ENCODE measurements around the gene C10orf53.
A peak's percentile ranks its signal among the peaks of the same experiment; 100 is the strongest.
"Not testable (repeated sequence)": the region's sequence is repeated elsewhere in the genome, so short reads cannot be mapped to it uniquely, and the experiment has no call there.

The C10orf53 gene

DNA sequence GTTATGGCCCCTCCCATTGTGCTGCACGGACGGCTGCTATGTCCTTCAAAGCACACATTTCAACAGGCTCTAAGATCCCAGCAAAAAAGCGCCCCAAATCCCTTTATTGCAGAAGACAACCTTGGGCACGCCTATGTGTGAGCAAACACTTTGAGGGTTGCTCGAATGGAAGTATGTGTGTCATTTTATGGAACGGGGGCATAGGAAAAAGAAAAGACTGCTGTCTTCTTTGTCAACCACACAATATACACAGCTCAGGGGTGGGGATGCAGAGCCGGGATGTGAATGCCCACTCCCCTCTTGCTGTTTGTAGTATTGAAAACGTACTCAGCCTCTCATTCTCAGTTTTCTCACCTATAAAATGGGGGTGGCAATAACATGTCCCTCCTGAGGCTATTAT, 32.0 kb downstream of the C10orf53 start:
- H3K36me3 ChIP-seq = no peaks in the 10 kb centered on the region
- TF ChIP-seq Cebpa-rat (IDR thresholded peaks at IDR 0.05) = no peak
- no peaks in the 10 kb centered on the region for H4K20me1 ChIP-seq
- H3K27ac ChIP-seq = no peak overlapping the region
- no peaks in the 10 kb centered on the region for H3K27me3 ChIP-seq
- H3K4me2 ChIP-seq = no peak overlapping the region
- H3K4me3 ChIP-seq = no peak overlapping the region
- no peaks in the 10 kb centered on the region for H3K4me1 ChIP-seq
- H3K9ac ChIP-seq = no peak overlapping the region
- H3K9me3 ChIP-seq (replicated peaks in 1 of 11) = peaks cover 9 to 23% (median 20%) of the 10 kb centered on the region in 11 experiments; a peak in 19 of 22 replicates

- H3K36me3 ChIP-seq = no peaks in the 10 kb centered on the region
- H3K4me3 ChIP-seq = no peak overlapping the region
- H4K20me1 ChIP-seq = no peaks in the 10 kb centered on the region
- no peaks in the 10 kb centered on the region for H3K27me3 ChIP-seq
- H3K9ac ChIP-seq = no peak overlapping the region
- no peaks in the 10 kb centered on the region for H3K4me1 ChIP-seq
- no peak overlapping the region for H3K27ac ChIP-seq
- H3K4me2 ChIP-seq = no peak overlapping the region
- TF ChIP-seq Cebpa-rat (IDR thresholded peaks at IDR 0.05) = no peak
- H3K9me3 ChIP-seq (replicated peaks in 1 of 11) = peaks cover 9 to 23% (median 20%) of the 10 kb centered on the region in 11 experiments; a peak in 19 of 22 replicates
These were observed 33.8 kb downstream of the C10orf53 start for GRCh38 chr10:49713266-49713665.

DNA sequence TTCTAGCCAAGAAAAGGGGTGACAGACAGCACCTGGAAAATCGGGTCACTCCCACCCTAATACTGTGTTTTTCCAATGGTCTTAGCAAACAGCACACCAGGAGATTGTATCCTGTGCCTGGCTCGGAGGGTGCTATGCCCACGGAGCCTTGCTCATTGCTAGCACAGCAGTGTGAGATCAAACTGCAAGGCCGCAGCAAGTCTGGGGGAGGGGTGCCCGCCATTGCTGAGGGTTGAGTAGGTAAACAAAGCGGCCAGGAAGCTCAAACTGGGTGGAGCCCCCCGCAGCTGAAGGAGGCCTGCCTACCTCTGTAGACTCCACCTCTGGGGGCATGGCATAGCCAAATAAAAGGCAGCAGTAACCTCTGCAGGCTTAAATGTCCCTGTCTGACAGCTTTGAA, 35.7 kb downstream of the C10orf53 start:
- not testable (repeated sequence) for H3K27ac ChIP-seq, H3K9ac ChIP-seq, H3K4me2 ChIP-seq, H3K27me3 ChIP-seq, H3K36me3 ChIP-seq, H3K4me1 ChIP-seq, H3K4me3 ChIP-seq, H4K20me1 ChIP-seq
- peaks cover 9 to 23% (median 20%) of the 10 kb centered on the region in 11 experiments; a peak in 19 of 22 replicates for H3K9me3 ChIP-seq (replicated peaks in 1 of 11)

- H3K4me2 ChIP-seq = no peak overlapping the region
These were observed 47.1 kb downstream of the C10orf53 start for GRCh38 chr10:49726593-49726992.

GRCh38 chr10:49733866-49734265, 54.4 kb downstream of the C10orf53 start:
- Histone ChIP-seq H3K4me3 (no peak overlapping the region), H3K36me3 (no peaks in the 10 kb centered on the region), H3K4me2 (no peak overlapping the region), H3K27ac (no peak overlapping the region), H3K4me1 (peaks cover 0 to 13% (median 8%) of the 10 kb centered on the region in 10 experiments; a peak in 7 of 20 replicates), H4K20me1 (no peaks in the 10 kb centered on the region; a peak in 1 of 22 replicates), H3K9ac (no peak overlapping the region), H3K9me3 (replicated peaks in 1 of 11) (no peaks in the 10 kb centered on the region), H3K27me3 (no peaks in the 10 kb centered on the region)
- TF ChIP-seq Cebpa-rat (IDR thresholded peaks at IDR 0.05) = no peak

More at GRCh38 chr10:49726593-49726992, 47.1 kb downstream of the C10orf53 start:
- Histone ChIP-seq H3K27me3 (no peaks in the 10 kb centered on the region), H3K27ac (no peak overlapping the region), H3K4me3 (no peak overlapping the region), H3K9me3 (replicated peaks in 1 of 11) (peaks cover 14 to 24% (median 18%) of the 10 kb centered on the region in 11 experiments), H3K36me3 (0 out of 22 replicates have a peak, but pooled peaks cover 0 to 3% (median 0%) of the 10 kb centered on the region in 11 experiments), H4K20me1 (no peaks in the 10 kb centered on the region), H3K9ac (no peak overlapping the region), H3K4me1 (no peaks in the 10 kb centered on the region)
- TF ChIP-seq Cebpa-rat (IDR thresholded peaks at IDR 0.05) = no peak

DNA sequence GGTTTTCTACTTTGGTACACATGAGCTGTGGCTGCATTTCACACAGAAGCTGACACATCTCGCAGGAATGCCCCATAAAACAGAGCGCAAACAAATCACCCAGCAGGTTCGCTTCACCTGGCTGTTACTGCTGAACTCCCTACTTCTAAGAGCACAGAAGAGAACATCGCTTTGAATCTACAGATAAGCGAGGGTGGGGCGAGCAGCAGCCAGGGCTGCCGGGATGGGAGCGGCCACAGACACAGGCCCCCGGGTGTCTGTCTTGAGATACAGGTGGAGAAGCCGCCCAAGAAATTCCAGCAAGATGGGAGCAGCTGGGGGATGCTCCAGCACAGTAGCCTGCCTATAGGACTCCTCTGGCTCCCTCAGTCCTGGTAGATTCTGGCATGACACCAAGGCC, 55.2 kb downstream of the C10orf53 start:
- H3K4me2 ChIP-seq = no peak overlapping the region
- no peaks in the 10 kb centered on the region for H3K36me3 ChIP-seq
- H4K20me1 ChIP-seq = peaks cover 0 to 4% (median 0%) of the 10 kb centered on the region in 11 experiments; a peak in 1 of 22 replicates
- no peaks in the 10 kb centered on the region for H3K9me3 ChIP-seq (replicated peaks in 1 of 11)
- no peaks in the 10 kb centered on the region for H3K27me3 ChIP-seq
- H3K4me3 ChIP-seq = no peak overlapping the region
- no peak overlapping the region for H3K27ac ChIP-seq
- H3K9ac ChIP-seq = no peak overlapping the region
- H3K4me1 ChIP-seq = peaks cover 0 to 13% (median 8%) of the 10 kb centered on the region in 10 experiments; a peak in 7 of 20 replicates
- no peak for TF ChIP-seq Cebpa-rat (IDR thresholded peaks at IDR 0.05)

DNA sequence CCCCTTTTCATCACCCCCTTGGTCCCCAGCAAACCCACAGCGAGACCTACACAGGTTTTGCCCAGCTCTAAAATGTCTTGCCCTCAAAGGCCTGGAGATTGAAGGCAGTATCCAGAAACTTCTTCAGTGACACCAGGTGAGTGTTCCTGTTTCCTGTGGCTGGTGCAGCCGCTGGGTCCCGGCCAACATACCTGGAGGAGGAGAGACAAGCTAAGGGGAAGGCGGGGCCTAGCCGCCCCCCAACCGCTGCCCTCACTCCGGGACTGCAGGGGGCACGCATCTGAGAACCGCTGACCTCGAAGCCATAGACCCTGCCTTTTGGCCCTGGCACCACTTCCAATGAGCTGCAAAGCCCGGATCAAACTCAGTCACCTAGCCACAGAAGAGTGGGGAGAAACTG, 55.7 kb downstream of the C10orf53 start:
- Histone ChIP-seq H3K27ac (no peak overlapping the region), H3K36me3 (no peaks in the 10 kb centered on the region), H4K20me1 (peaks cover 0 to 7% (median 0%) of the 10 kb centered on the region in 11 experiments; a peak in 1 of 22 replicates)

GRCh38 chr10:49735848-49736563, 56.6 kb downstream of the C10orf53 start:
- no peaks in the 10 kb centered on the region for H3K9me3 ChIP-seq (replicated peaks in 1 of 11)
- no peak overlapping the region for H3K4me3 ChIP-seq
- H3K4me1 ChIP-seq = peaks cover 0 to 13% (median 8%) of the 10 kb centered on the region in 10 experiments; a peak in 7 of 20 replicates
- H4K20me1 ChIP-seq = peaks cover 0 to 7% (median 0%) of the 10 kb centered on the region in 11 experiments; a peak in 2 of 22 replicates
- TF ChIP-seq Cebpa-rat (IDR thresholded peaks at IDR 0.05) = no peak
- no peak overlapping the region for H3K9ac ChIP-seq
- H3K36me3 ChIP-seq = no peaks in the 10 kb centered on the region
- H3K4me2 ChIP-seq = no peak overlapping the region
- H3K27ac ChIP-seq = no peak overlapping the region
- H3K27me3 ChIP-seq = no peaks in the 10 kb centered on the region

More for the DNA sequence above, 55.7 kb downstream of the C10orf53 start:
- no peak overlapping the region for H3K4me2 ChIP-seq
- H3K9me3 ChIP-seq (replicated peaks in 1 of 11) = no peaks in the 10 kb centered on the region
- no peak overlapping the region for H3K4me3 ChIP-seq
- no peak overlapping the region for H3K9ac ChIP-seq
- H3K4me1 ChIP-seq = peaks cover 0 to 13% (median 8%) of the 10 kb centered on the region in 10 experiments; a peak in 7 of 20 replicates
- H3K27me3 ChIP-seq = no peaks in the 10 kb centered on the region
- TF ChIP-seq Cebpa-rat (IDR thresholded peaks at IDR 0.05) = no peak

GRCh38 chr10:49736564-49737113, 57.2 kb downstream of the C10orf53 start:
- Histone ChIP-seq H4K20me1 (peaks cover 0 to 7% (median 0%) of the 10 kb centered on the region in 11 experiments; a peak in 2 of 22 replicates), H3K9ac (no peak overlapping the region), H3K4me1 (peaks cover 0 to 13% (median 8%) of the 10 kb centered on the region in 10 experiments; a peak in 7 of 20 replicates), H3K36me3 (no peaks in the 10 kb centered on the region), H3K9me3 (replicated peaks in 1 of 11) (no peaks in the 10 kb centered on the region), H3K4me2 (peak overlapping the region in 4 of 11 experiments; percentile 6 to 30 (median 20); a peak in 5 of 22 replicates), H3K4me3 (no peak overlapping the region), H3K27me3 (no peaks in the 10 kb centered on the region), H3K27ac (no peak overlapping the region)
- no peak for TF ChIP-seq Cebpa-rat (IDR thresholded peaks at IDR 0.05)
